Activated B cell treated with CpG ODN at 0.5 μM for 24 hours (primary cell): ENCODE measurements around the gene KCNJ9. TPM values are rescaled to one million over a fixed set of nuclear protein-coding genes. Genes with fewer than 3 reads are reported as not detected.

ENCODE experiments used
- ATAC-seq: fragments of 200-7000 bp; cut with Tn5 transposase; one replicate; pipeline ENCODE4 v1.10.0; 2021; ENCODE audit warnings: low read depth, mild to moderate bottlenecking, moderate library complexity
- CTCF ChIA-PET: fragments of 350-600 bp; sonication (Branson Sonifier 250); formaldehyde crosslinking; loops from one replicate; lab custom pipeline; 2021; ENCODE audit warnings: antibody characterized with exemption; lab: Charles Lee
- POLR2A ChIA-PET: fragments of 350-600 bp; sonication (Branson Sonifier 250); formaldehyde crosslinking; loops from one replicate; lab custom pipeline; 2021; ENCODE audit warnings: antibody characterized with exemption; lab: Charles Lee
- DNase-seq: peaks from one replicate; pipeline ENCODE4 v3.0.0; 2022
- H3K27ac Mint-ChIP-seq: one replicate; pipeline ENCODE4 v1.8.0; 2020; ENCODE audit warnings: mixed read lengths
- H3K27me3 Mint-ChIP-seq: one replicate; pipeline ENCODE4 v1.8.0; 2021; ENCODE audit warnings: mixed read lengths
- H3K36me3 Mint-ChIP-seq: one replicate; pipeline ENCODE4 v1.8.0; 2021; ENCODE audit warnings: low read depth, mixed read lengths
- H3K4me1 Mint-ChIP-seq: one replicate; pipeline ENCODE4 v1.8.0; 2021; ENCODE audit warnings: mixed read lengths
- H3K4me3 Mint-ChIP-seq: one replicate; pipeline ENCODE4 v1.8.0; 2020; ENCODE audit warnings: mild to moderate bottlenecking, mixed read lengths
- H3K9me3 Mint-ChIP-seq: one replicate; pipeline ENCODE4 v1.8.0; 2020; ENCODE audit warnings: mixed read lengths
- CTCF ChIP-seq: fragments of 200-600 bp; IDR thresholded peaks from one replicate; pipeline ENCODE4 v1.8.0; 2022; ENCODE audit warnings: antibody characterized with exemption, mild to moderate bottlenecking
- intact Hi-C: fragments of 100-400 bp; cut with micrococcal nuclease; formaldehyde crosslinking; loops from one replicate; pipeline ENCODE4 v1.15.1; 2024
- total RNA-seq: library from RNA; stranded (reverse); gene quantifications from 2 replicates; pipeline ENCODE4 v1.2.3, GENCODE V29; 2022

The KCNJ9 gene
- total RNA-seq, 1 donor from 2014 or later = not detected

- CTCF ChIA-PET = no interaction called here
Observed at GRCh38 chr1:160117300-160117699, 36.0 kb downstream of the KCNJ9 start.

GRCh38 chr1:160117709-160118183 is 36.4 kb downstream of the KCNJ9 start:
- CTCF ChIA-PET = no interaction called here
- DNase-seq (no peak), ATAC-seq (no peak)
- H3K36me3 Mint-ChIP-seq = no peaks in the 10 kb centered on the region
- H3K27me3 Mint-ChIP-seq = peaks cover 18% of the 10 kb centered on the region
- TF ChIP-seq CTCF = no peak
- no peaks in the 10 kb centered on the region for H3K4me1 Mint-ChIP-seq
- POLR2A ChIA-PET = no interaction called here
- intact Hi-C loops = no loop called here
- no peaks in the 10 kb centered on the region for H3K9me3 Mint-ChIP-seq
- H3K4me3 Mint-ChIP-seq = no peak overlapping the region
- no peak overlapping the region for H3K27ac Mint-ChIP-seq

More at GRCh38 chr1:160117300-160117699, 36.0 kb downstream of the KCNJ9 start:
- Mint-ChIP-seq H3K4me3 (no peak overlapping the region), H3K36me3 (no peaks in the 10 kb centered on the region), H3K4me1 (no peaks in the 10 kb centered on the region), H3K27me3 (peaks cover 18% of the 10 kb centered on the region), H3K27ac (no peak overlapping the region), H3K9me3 (no peaks in the 10 kb centered on the region)
- POLR2A ChIA-PET = no interaction called here
- no peak for TF ChIP-seq CTCF
- ATAC-seq (no peak), DNase-seq (no peak)
- intact Hi-C loops = no loop called here

- H3K27ac Mint-ChIP-seq = no peak overlapping the region
- intact Hi-C loops = no loop called here
- ChIA-PET CTCF (no interaction called here), POLR2A (no interaction called here)
- no peaks in the 10 kb centered on the region for H3K36me3 Mint-ChIP-seq
- DNase-seq = no peak
- no peak overlapping the region for H3K4me3 Mint-ChIP-seq
- TF ChIP-seq CTCF = no peak
- no peaks in the 10 kb centered on the region for H3K4me1 Mint-ChIP-seq
- H3K27me3 Mint-ChIP-seq = peaks cover 18% of the 10 kb centered on the region
- H3K9me3 Mint-ChIP-seq = no peaks in the 10 kb centered on the region
- ATAC-seq = no peak
Observed at GRCh38 chr1:160118928-160119327, 37.6 kb downstream of the KCNJ9 start.

GRCh38 chr1:160120797-160121196 is 39.5 kb downstream of the KCNJ9 start:
- Mint-ChIP-seq H3K9me3 (no peaks in the 10 kb centered on the region), H3K36me3 (no peaks in the 10 kb centered on the region), H3K4me3 (no peak overlapping the region), H3K4me1 (no peaks in the 10 kb centered on the region), H3K27me3 (peaks cover 16% of the 10 kb centered on the region), H3K27ac (no peak overlapping the region)
- ChIA-PET POLR2A (no interaction called here), CTCF (no interaction called here)
- intact Hi-C loops = loop anchor here (5.0 kb wide), 1 partner anchor 47 kb away; no protein-coding TSS in a partner anchor
- no peak for ATAC-seq
- no peak for DNase-seq
- no peak for TF ChIP-seq CTCF

- ChIA-PET POLR2A (no interaction called here), CTCF (no interaction called here)
- no peak overlapping the region for H3K27ac Mint-ChIP-seq
- ATAC-seq (no peak), DNase-seq (no peak)
- H3K4me3 Mint-ChIP-seq = no peak overlapping the region
- intact Hi-C loops = loop anchor here (5.0 kb wide), 1 partner anchor 46 kb away; no protein-coding TSS in a partner anchor
- no peaks in the 10 kb centered on the region for H3K36me3 Mint-ChIP-seq
- peaks cover 12% of the 10 kb centered on the region for H3K27me3 Mint-ChIP-seq
- H3K9me3 Mint-ChIP-seq = no peaks in the 10 kb centered on the region
- TF ChIP-seq CTCF = no peak
- no peaks in the 10 kb centered on the region for H3K4me1 Mint-ChIP-seq
Observed at GRCh38 chr1:160121388-160121787, 40.0 kb downstream of the KCNJ9 start.
